ENCODE measurements around the gene MBTPS2. TPM values are rescaled to one million over a fixed set of nuclear protein-coding genes. Genes with fewer than 3 reads are reported as not detected.

MBTPS2 gene
- 9.2 TPM for polyA plus RNA-seq (2013, experiment 1 of 2)
- polyA plus RNA-seq (2013, experiment 2 of 2): 9.3 TPM

DNA sequence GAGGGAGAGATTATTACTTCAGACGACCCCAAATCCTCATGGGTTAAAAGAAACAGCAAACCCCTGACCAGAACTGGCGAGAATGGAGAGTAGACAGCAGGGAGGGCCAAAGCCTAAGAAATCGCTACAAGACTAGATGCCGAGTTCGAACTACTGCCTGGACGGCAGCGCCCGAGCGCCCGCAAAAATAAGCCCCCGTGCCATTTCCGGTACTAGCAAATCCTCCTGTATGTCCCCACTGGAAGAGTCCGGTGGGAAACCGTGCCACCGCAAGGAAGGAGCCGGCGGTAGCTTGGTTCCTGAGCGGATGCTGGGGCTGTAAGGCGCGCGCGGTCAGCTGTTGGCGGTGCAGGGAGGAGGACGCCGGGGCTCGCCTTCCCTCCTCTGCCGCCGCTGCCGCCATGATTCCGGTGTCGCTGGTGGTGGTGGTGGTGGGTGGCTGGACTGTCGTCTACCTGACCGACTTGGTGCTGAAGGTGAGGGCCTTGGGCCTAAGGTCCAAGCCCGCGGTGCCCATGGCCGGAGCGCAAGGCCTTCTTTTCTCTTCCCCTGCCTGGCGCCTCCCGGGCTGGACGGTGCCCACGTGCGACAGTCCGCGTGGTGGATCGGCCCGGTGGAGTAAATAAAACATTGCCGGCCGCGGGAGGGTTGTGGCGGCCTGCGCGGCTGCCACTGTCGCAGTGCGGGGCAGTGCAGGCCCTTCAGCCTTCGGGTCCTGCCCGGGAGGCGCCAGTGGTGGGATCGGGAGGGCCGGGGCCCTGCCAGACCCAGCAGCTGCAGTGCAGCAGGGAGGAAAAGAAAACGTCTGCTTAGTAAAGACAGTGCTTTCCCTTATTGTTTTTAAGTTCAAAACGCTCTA is at the start of gene MBTPS2:
Gene MBTPS2, plus strand, starts transcription at position 284 of the 859 bp plus-strand sequence. Its CDS starts 118 bp downstream, at position 402.
- peaks cover 0 to 13% of the 10 kb centered on the region in 2 donors for H3K36me3 ChIP-seq (replicated peaks in 1 of 2; ENCODE audit: control insufficient read depth in 2 of 2, insufficient read depth in 2 of 2, low read length in 2 of 2)
- no CpG with 5 or more reads among the region's 61 CpGs for WGBS, 2 donors (ENCODE audit: extremely low coverage in 2 of 2, insufficient read length in 2 of 2, insufficient replicate concordance in 1 of 2)
- H3K27ac ChIP-seq (replicated peaks; ENCODE audit: low read length): no peak within 1 kb of the TSS
- H2AK5ac ChIP-seq (ENCODE audit: low read depth, low read length): no peak within 1 kb of the TSS
- peak within 1 kb of the TSS; percentile 99 for H3K9ac ChIP-seq (ENCODE audit: low read depth, low read length, poor library complexity)
- H3K14ac ChIP-seq (ENCODE audit: low read length): peak within 1 kb of the TSS; percentile 82
- H2BK12ac ChIP-seq (ENCODE audit: low read length): no peak within 1 kb of the TSS
- H2BK5ac ChIP-seq (ENCODE audit: low read length): peak within 1 kb of the TSS; percentile 39
- H3K4me3 ChIP-seq (ENCODE audit: low read length in 2 of 2): peak within 1 kb of the TSS; percentile 90 to 99
- no peaks in the 10 kb centered on the region for H3K4me1 ChIP-seq (ENCODE audit: control insufficient read depth in 2 of 2, insufficient read depth in 1 of 2, low read depth in 1 of 2, low read length in 2 of 2)
- peak within 1 kb of the TSS; percentile 85 for H3K18ac ChIP-seq (ENCODE audit: low read length)
- peak within 1 kb of the TSS; percentile 91 for H3K23ac ChIP-seq (ENCODE audit: low read depth, low read length, poor library complexity)
- peak; percentile 82 for DNase-seq (ENCODE audit: low spot score)
- no peak within 1 kb of the TSS for H3K4ac ChIP-seq (ENCODE audit: low read length)
- no peak within 1 kb of the TSS for H4K91ac ChIP-seq (ENCODE audit: low read depth, low read length, poor library complexity)
- H4K8ac ChIP-seq (ENCODE audit: low read depth, low read length): no peak within 1 kb of the TSS
- H3K9me3 ChIP-seq (replicated peaks in 1 of 2; ENCODE audit: control insufficient read depth in 2 of 2, insufficient read depth in 1 of 2, low read depth in 1 of 2, low read length in 2 of 2): no peaks in the 10 kb centered on the region
- no peak within 1 kb of the TSS for H2BK120ac ChIP-seq (ENCODE audit: low read depth, low read length)
- H3K4me2 ChIP-seq (ENCODE audit: insufficient read depth, low read length, poor library complexity, severe bottlenecking): peak within 1 kb of the TSS; percentile 68
- peaks cover 5% of the 10 kb centered on the region for H3K79me1 ChIP-seq (ENCODE audit: low read depth, low read length)
- no peaks in the 10 kb centered on the region for H3K27me3 ChIP-seq (ENCODE audit: control insufficient read depth in 3 of 3, insufficient read depth in 3 of 3, low read depth in 1 of 3, low read length in 3 of 3)
- peak within 1 kb of the TSS; percentile 85 for H2BK15ac ChIP-seq (ENCODE audit: low read length)
- peak within 1 kb of the TSS; percentile 85 for H2AFZ ChIP-seq (ENCODE audit: low read length)

DNA sequence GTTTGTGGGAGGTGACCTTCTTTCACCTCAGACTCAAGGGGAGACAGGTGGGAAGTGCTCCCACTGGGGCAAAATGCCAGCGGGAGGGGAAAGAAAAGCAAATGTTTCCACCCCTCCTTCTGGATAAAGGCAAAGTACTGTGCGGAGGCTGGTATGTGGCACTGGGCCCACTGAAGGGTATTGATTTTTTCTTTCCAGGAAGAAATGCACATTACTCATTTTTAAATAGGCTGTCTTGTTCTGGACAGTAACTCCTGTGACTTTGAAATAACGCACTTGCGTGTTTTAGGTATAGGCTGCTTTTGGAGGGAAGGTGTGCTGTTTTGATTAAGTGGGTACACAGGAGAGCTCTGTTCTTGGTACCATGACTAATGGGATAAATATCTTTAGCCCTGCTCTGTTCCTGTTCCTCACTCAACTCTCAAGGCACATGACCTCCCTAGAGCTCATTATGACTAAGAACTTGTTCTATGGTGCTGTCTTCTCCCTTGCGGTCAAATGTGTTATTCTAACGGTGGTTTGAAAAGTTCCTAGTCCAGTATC is 40.7 kb upstream of the MBTPS2 start:
- H2BK12ac ChIP-seq (ENCODE audit: low read length): no peak overlapping the region
- WGBS, 2 donors (ENCODE audit: extremely low coverage in 2 of 2, insufficient read length in 2 of 2, insufficient replicate concordance in 1 of 2): no CpG with 5 or more reads among the region's 6 CpGs
- no peak for DNase-seq (ENCODE audit: low spot score)
- no peak overlapping the region for H2AK5ac ChIP-seq (ENCODE audit: low read depth, low read length)
- H3K4me3 ChIP-seq (ENCODE audit: low read length in 2 of 2): no peak overlapping the region
- H3K4me1 ChIP-seq (ENCODE audit: control insufficient read depth in 2 of 2, insufficient read depth in 1 of 2, low read depth in 1 of 2, low read length in 2 of 2): no peaks in the 10 kb centered on the region
- H3K9me3 ChIP-seq (replicated peaks in 1 of 2; ENCODE audit: control insufficient read depth in 2 of 2, insufficient read depth in 1 of 2, low read depth in 1 of 2, low read length in 2 of 2): no peaks in the 10 kb centered on the region
- no peak overlapping the region for H2BK5ac ChIP-seq (ENCODE audit: low read length)
- H3K79me1 ChIP-seq (ENCODE audit: low read depth, low read length): no peaks in the 10 kb centered on the region
- H3K36me3 ChIP-seq (replicated peaks in 1 of 2; ENCODE audit: control insufficient read depth in 2 of 2, insufficient read depth in 2 of 2, low read length in 2 of 2): no peaks in the 10 kb centered on the region
- H3K23ac ChIP-seq (ENCODE audit: low read depth, low read length, poor library complexity): no peak overlapping the region
- no peak overlapping the region for H2BK15ac ChIP-seq (ENCODE audit: low read length)
- no peak overlapping the region for H4K8ac ChIP-seq (ENCODE audit: low read depth, low read length)
- no peak overlapping the region for H4K91ac ChIP-seq (ENCODE audit: low read depth, low read length, poor library complexity)
- no peak overlapping the region for H2AFZ ChIP-seq (ENCODE audit: low read length)
- H2BK120ac ChIP-seq (ENCODE audit: low read depth, low read length): no peak overlapping the region
- H3K4ac ChIP-seq (ENCODE audit: low read length): no peak overlapping the region
- no peaks in the 10 kb centered on the region for H3K27me3 ChIP-seq (ENCODE audit: control insufficient read depth in 3 of 3, insufficient read depth in 3 of 3, low read depth in 1 of 3, low read length in 3 of 3)
- H3K27ac ChIP-seq (replicated peaks; ENCODE audit: low read length): no peak overlapping the region
- no peak overlapping the region for H3K4me2 ChIP-seq (ENCODE audit: insufficient read depth, low read length, poor library complexity, severe bottlenecking)
- no peak overlapping the region for H3K14ac ChIP-seq (ENCODE audit: low read length)
- H3K9ac ChIP-seq (ENCODE audit: low read depth, low read length, poor library complexity): no peak overlapping the region
- H3K18ac ChIP-seq (ENCODE audit: low read length): no peak overlapping the region

DNA sequence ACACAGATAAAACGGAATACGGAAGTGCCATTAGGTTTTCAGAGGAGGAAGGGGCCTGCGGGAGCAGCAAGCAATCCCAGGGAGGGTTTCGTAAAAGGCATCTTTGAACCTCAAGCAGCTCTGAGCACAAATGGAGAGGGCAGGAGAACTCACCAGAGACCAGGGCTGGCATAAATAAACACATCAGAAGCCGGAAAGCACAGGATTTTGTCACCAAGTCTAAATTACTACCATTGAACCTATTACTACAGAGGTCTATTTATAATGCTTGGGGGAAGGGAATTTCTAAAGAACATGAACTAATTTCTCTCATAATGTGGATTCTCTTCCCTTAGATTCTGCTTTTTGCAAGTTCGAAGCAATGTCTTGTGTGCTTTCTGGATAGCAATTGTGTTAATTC is 39.6 kb upstream of the MBTPS2 start:
- no peak overlapping the region for H3K18ac ChIP-seq (ENCODE audit: low read length)
- no peak overlapping the region for H3K14ac ChIP-seq (ENCODE audit: low read length)
- no peak overlapping the region for H3K23ac ChIP-seq (ENCODE audit: low read depth, low read length, poor library complexity)
- no peak overlapping the region for H4K91ac ChIP-seq (ENCODE audit: low read depth, low read length, poor library complexity)
- no peak overlapping the region for H2BK5ac ChIP-seq (ENCODE audit: low read length)
- H3K4ac ChIP-seq (ENCODE audit: low read length): no peak overlapping the region
- no peaks in the 10 kb centered on the region for H3K79me1 ChIP-seq (ENCODE audit: low read depth, low read length)
- H3K9ac ChIP-seq (ENCODE audit: low read depth, low read length, poor library complexity): no peak overlapping the region
- H2AFZ ChIP-seq (ENCODE audit: low read length): no peak overlapping the region
- no peak overlapping the region for H3K4me3 ChIP-seq (ENCODE audit: low read length in 2 of 2)
- H2BK120ac ChIP-seq (ENCODE audit: low read depth, low read length): no peak overlapping the region
- no peak overlapping the region for H3K27ac ChIP-seq (replicated peaks; ENCODE audit: low read length)
- no peak overlapping the region for H2AK5ac ChIP-seq (ENCODE audit: low read depth, low read length)
- no peak for DNase-seq (ENCODE audit: low spot score)
- no peak overlapping the region for H3K4me2 ChIP-seq (ENCODE audit: insufficient read depth, low read length, poor library complexity, severe bottlenecking)
- H3K36me3 ChIP-seq (replicated peaks in 1 of 2; ENCODE audit: control insufficient read depth in 2 of 2, insufficient read depth in 2 of 2, low read length in 2 of 2): no peaks in the 10 kb centered on the region
- H3K4me1 ChIP-seq (ENCODE audit: control insufficient read depth in 2 of 2, insufficient read depth in 1 of 2, low read depth in 1 of 2, low read length in 2 of 2): no peaks in the 10 kb centered on the region
- no CpG with 5 or more reads among the region's 6 CpGs for WGBS, 2 donors (ENCODE audit: extremely low coverage in 2 of 2, insufficient read length in 2 of 2, insufficient replicate concordance in 1 of 2)
- H2BK12ac ChIP-seq (ENCODE audit: low read length): no peak overlapping the region
- H2BK15ac ChIP-seq (ENCODE audit: low read length): no peak overlapping the region
- H4K8ac ChIP-seq (ENCODE audit: low read depth, low read length): no peak overlapping the region
- no peaks in the 10 kb centered on the region for H3K9me3 ChIP-seq (replicated peaks in 1 of 2; ENCODE audit: control insufficient read depth in 2 of 2, insufficient read depth in 1 of 2, low read depth in 1 of 2, low read length in 2 of 2)
- H3K27me3 ChIP-seq (ENCODE audit: control insufficient read depth in 3 of 3, insufficient read depth in 3 of 3, low read depth in 1 of 3, low read length in 3 of 3): no peaks in the 10 kb centered on the region

DNA sequence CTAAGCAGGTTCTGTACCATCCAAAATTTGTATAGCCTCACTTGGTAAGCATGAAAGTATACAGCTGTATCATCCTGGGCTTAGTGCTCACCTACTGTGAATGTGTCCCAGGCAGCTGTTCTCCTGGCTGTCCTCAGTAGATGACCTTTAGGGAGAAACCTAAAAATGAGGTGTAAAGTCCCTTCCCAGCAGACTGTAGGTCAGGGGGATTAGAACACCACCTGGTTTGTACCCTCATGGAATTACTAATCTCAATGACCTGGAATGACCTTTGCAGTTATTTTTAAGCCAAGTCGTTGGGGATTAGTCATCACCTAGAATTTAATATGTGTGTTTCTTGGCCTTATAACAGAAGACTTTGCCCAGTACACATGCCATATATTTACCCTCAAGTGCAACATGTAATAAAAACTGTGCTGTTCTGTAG is 39.1 kb upstream of the MBTPS2 start:
- no peak overlapping the region for H2AFZ ChIP-seq (ENCODE audit: low read length)
- no peak overlapping the region for H4K8ac ChIP-seq (ENCODE audit: low read depth, low read length)
- H3K18ac ChIP-seq (ENCODE audit: low read length): no peak overlapping the region
- no peak for DNase-seq (ENCODE audit: low spot score)
- H2BK5ac ChIP-seq (ENCODE audit: low read length): no peak overlapping the region
- H2BK12ac ChIP-seq (ENCODE audit: low read length): no peak overlapping the region
- H3K79me1 ChIP-seq (ENCODE audit: low read depth, low read length): no peaks in the 10 kb centered on the region
- no peak overlapping the region for H3K4ac ChIP-seq (ENCODE audit: low read length)
- H4K91ac ChIP-seq (ENCODE audit: low read depth, low read length, poor library complexity): no peak overlapping the region
- WGBS, 2 donors (ENCODE audit: extremely low coverage in 2 of 2, insufficient read length in 2 of 2, insufficient replicate concordance in 1 of 2): no CpG with 5 or more reads among the region's 1 CpG
- no peak overlapping the region for H3K14ac ChIP-seq (ENCODE audit: low read length)
- no peak overlapping the region for H3K9ac ChIP-seq (ENCODE audit: low read depth, low read length, poor library complexity)
- no peak overlapping the region for H3K4me3 ChIP-seq (ENCODE audit: low read length in 2 of 2)
- H2BK120ac ChIP-seq (ENCODE audit: low read depth, low read length): no peak overlapping the region
- no peaks in the 10 kb centered on the region for H3K36me3 ChIP-seq (replicated peaks in 1 of 2; ENCODE audit: control insufficient read depth in 2 of 2, insufficient read depth in 2 of 2, low read length in 2 of 2)
- no peaks in the 10 kb centered on the region for H3K27me3 ChIP-seq (ENCODE audit: control insufficient read depth in 3 of 3, insufficient read depth in 3 of 3, low read depth in 1 of 3, low read length in 3 of 3)
- no peaks in the 10 kb centered on the region for H3K4me1 ChIP-seq (ENCODE audit: control insufficient read depth in 2 of 2, insufficient read depth in 1 of 2, low read depth in 1 of 2, low read length in 2 of 2)
- no peak overlapping the region for H3K23ac ChIP-seq (ENCODE audit: low read depth, low read length, poor library complexity)
- H2AK5ac ChIP-seq (ENCODE audit: low read depth, low read length): no peak overlapping the region
- H3K4me2 ChIP-seq (ENCODE audit: insufficient read depth, low read length, poor library complexity, severe bottlenecking): no peak overlapping the region
- H3K9me3 ChIP-seq (replicated peaks in 1 of 2; ENCODE audit: control insufficient read depth in 2 of 2, insufficient read depth in 1 of 2, low read depth in 1 of 2, low read length in 2 of 2): no peaks in the 10 kb centered on the region
- H3K27ac ChIP-seq (replicated peaks; ENCODE audit: low read length): no peak overlapping the region
- no peak overlapping the region for H2BK15ac ChIP-seq (ENCODE audit: low read length)

Measured in neuronal stem cell (in vitro differentiated cells).